HG03342 (cell line): ENCODE data around the gene CCDC175.

ENCODE experiments used
- ATAC-seq: cut with Tn5 transposase; IDR thresholded peaks from one replicate; pipeline ENCODE4 v1.9.1; 2021; ENCODE audit warnings: mild to moderate bottlenecking, moderate library complexity; ENCODE audit not compliant: unreplicated experiment

CCDC175 gene

GRCh38 chr14:59576332-59577294 is at the start of gene CCDC175:
Gene CCDC175 (minus strand): TSS chr14:59576812. CDS start chr14:59576775, 37 bp downstream.
- ATAC-seq: peak; percentile 98

- ATAC-seq: no peak
These were observed 46.0 kb upstream of the CCDC175 start for GRCh38 chr14:59622631-59623030.

- no peak for ATAC-seq
These were observed 42.4 kb upstream of the CCDC175 start for GRCh38 chr14:59619061-59619460.

- no peak for ATAC-seq
These were observed 24.4 kb upstream of the CCDC175 start for GRCh38 chr14:59601056-59601455.

- no peak for ATAC-seq
These were observed 23.8 kb upstream of the CCDC175 start for GRCh38 chr14:59600211-59600945.

GRCh38 chr14:59595071-59595470 is 18.5 kb upstream of the CCDC175 start:
- ATAC-seq: no peak

GRCh38 chr14:59591641-59592370 is 15.2 kb upstream of the CCDC175 start:
- ATAC-seq: no peak

GRCh38 chr14:59588101-59588500 is 11.5 kb upstream of the CCDC175 start:
- no peak for ATAC-seq

- no peak for ATAC-seq
These were observed 9.4 kb upstream of the CCDC175 start for GRCh38 chr14:59585891-59586554.

GRCh38 chr14:59583755-59584154 is 7.1 kb upstream of the CCDC175 start:
- ATAC-seq: no peak

- no peak for ATAC-seq
These were observed 6.4 kb upstream of the CCDC175 start for GRCh38 chr14:59582845-59583509.

- no peak for ATAC-seq
These were observed 5.5 kb upstream of the CCDC175 start for GRCh38 chr14:59582161-59582560.

GRCh38 chr14:59580911-59581310 is 4.3 kb upstream of the CCDC175 start:
- no peak for ATAC-seq

- ATAC-seq: no peak
These were observed 6.5 kb downstream of the CCDC175 start for GRCh38 chr14:59570122-59570521.

- no peak for ATAC-seq
These were observed 9.9 kb downstream of the CCDC175 start for GRCh38 chr14:59566725-59567124.

GRCh38 chr14:59566296-59566695 is 10.3 kb downstream of the CCDC175 start:
- ATAC-seq: no peak

- ATAC-seq: no peak
These were observed 11.5 kb downstream of the CCDC175 start for GRCh38 chr14:59565087-59565486.

GRCh38 chr14:59564366-59564765 is 12.2 kb downstream of the CCDC175 start:
- no peak for ATAC-seq

- ATAC-seq: no peak
These were observed 29.3 kb downstream of the CCDC175 start for GRCh38 chr14:59547310-59547709.

GRCh38 chr14:59543873-59544272 is 32.7 kb downstream of the CCDC175 start:
- no peak for ATAC-seq
